GM12878 (cell line): ENCODE data around the gene PPM1E. TPM values are rescaled to one million over a fixed set of nuclear protein-coding genes. Genes with fewer than 3 reads are reported as not detected.

Source experiments
- ATAC-seq: fragments of 200-7000 bp; cut with Tn5 transposase; 3 replicates; pipeline ENCODE4 v1.9.1; 2020; ENCODE audit warnings: mild to moderate bottlenecking, moderate library complexity
- BruUV-seq: library from RNA; stranded (reverse); fragments of 400-500 nt; replicated peaks from 2 replicates; lab custom pipeline; 2021; lab: Mats Ljungman, UMichigan
- CTCF ChIA-PET: fragments of 300-600 bp; sonication (Branson Sonifier 250); formaldehyde crosslinking; extraction: SDS; loops from one replicate; lab custom pipeline; 2021; ENCODE audit warnings: inconsistent platforms; lab: Yijun Ruan, JAX
- POLR2A ChIA-PET: fragments of 350-600 bp; formaldehyde crosslinking; extraction: SDS; loops from one replicate; lab custom pipeline; 2021; ENCODE audit warnings: inconsistent platforms; lab: Charles Lee
- RAD21 ChIA-PET: fragments of 300-600 bp; sonication (Branson Sonifier 250); formaldehyde crosslinking; loops from one replicate; lab custom pipeline; 2023; ENCODE audit warnings: antibody characterized with exemption; ENCODE audit not compliant: unreplicated experiment; lab: Charles Lee
- SMC1A ChIA-PET: fragments of 300-600 bp; sonication (Branson Sonifier 250); formaldehyde crosslinking; loops from one replicate; lab custom pipeline; 2023; ENCODE audit not compliant: unreplicated experiment, uncharacterized antibody; lab: Charles Lee
- DNase-seq: peaks from one replicate; pipeline ENCODE4 v3.0.0-alpha.2; 2011; ENCODE audit warnings: low read depth, low spot score
- FAIRE-seq: peaks from 3 replicates; lab custom pipeline; 2011; peaks lifted over from hg19 to GRCh38; lab: Jason Lieb, UNC
- H2AFZ ChIP-seq: 2 replicates; pipeline ENCODE4 v1.6.0; 2011; ENCODE audit warnings: low read depth, low read length, control low read depth; ENCODE audit not compliant: control insufficient read depth
- H3K27ac ChIP-seq: 2 replicates; pipeline ENCODE4 v1.5.1; 2011; ENCODE audit warnings: control low read depth; ENCODE audit not compliant: control insufficient read depth, insufficient read depth
- H3K27me3 ChIP-seq, 2 experiments: replicated peaks in 1 of 2; 2 replicates each; pipeline versions ENCODE4 v1.6.0 to v1.6.1; 2011; ENCODE audit warnings: low read length in 1 of 2; ENCODE audit not compliant: control insufficient read depth in 2 of 2, insufficient read depth in 2 of 2
- H3K36me3 ChIP-seq, 2 experiments: 2 replicates each; pipeline ENCODE4 v1.5.1; 2011; ENCODE audit warnings: low read length in 1 of 2; ENCODE audit not compliant: control insufficient read depth in 2 of 2, insufficient read depth in 2 of 2
- H3K4me1 ChIP-seq: 2 replicates; pipeline ENCODE4 v1.6.1; 2011; ENCODE audit warnings: mild to moderate bottlenecking, low read length, moderate library complexity, mixed read lengths; ENCODE audit not compliant: control insufficient read depth, insufficient read depth
- H3K4me2 ChIP-seq: 2 replicates; pipeline ENCODE4 v1.6.0; 2011; ENCODE audit warnings: control low read depth; ENCODE audit not compliant: control insufficient read depth, insufficient read depth
- H3K4me3 ChIP-seq: fragments of 200-600 bp; sonication (generic); 2 replicates; pipeline ENCODE4 v1.5.1; 2016
- H3K79me2 ChIP-seq: 2 replicates; pipeline ENCODE4 v1.6.0; 2011; ENCODE audit warnings: low read length; ENCODE audit not compliant: control insufficient read depth, insufficient read depth
- H3K9ac ChIP-seq: 2 replicates; pipeline ENCODE4 v1.8.0; 2011; ENCODE audit warnings: low read length, control low read depth, mixed read lengths; ENCODE audit not compliant: control insufficient read depth, insufficient read depth
- H3K9me3 ChIP-seq: replicated peaks from 3 replicates; pipeline ENCODE4 v1.5.1; 2011; ENCODE audit warnings: mild to moderate bottlenecking, low read length; ENCODE audit not compliant: control insufficient read depth, insufficient read depth
- H4K20me1 ChIP-seq: 2 replicates; pipeline ENCODE4 v1.6.0; 2011; ENCODE audit not compliant: control insufficient read depth, insufficient read depth
- ASH2L ChIP-seq: fragments of 300-600, 200-600 bp; sonication (generic); IDR thresholded peaks from 2 replicates; pipeline ENCODE4 v1.6.1; 2017; ENCODE audit warnings: low read depth, mild to moderate bottlenecking, borderline replicate concordance
- BCLAF1 ChIP-seq: fragments of 450-650 bp; IDR thresholded peaks from 2 replicates; pipeline ENCODE4 v1.6.1; 2017; ENCODE audit warnings: antibody characterized with exemption, mild to moderate bottlenecking, moderate library complexity
- BMI1 ChIP-seq: fragments of 450-650 bp; IDR thresholded peaks from 2 replicates; pipeline ENCODE4 v1.6.1; 2016; ENCODE audit warnings: mild to moderate bottlenecking, moderate library complexity, borderline replicate concordance
- EZH2 ChIP-seq: IDR thresholded peaks from 2 replicates; pipeline ENCODE4 v1.6.1; 2012; ENCODE audit warnings: low read depth, mild to moderate bottlenecking, control low read depth, inconsistent platforms, low read length, borderline replicate concordance; ENCODE audit not compliant: control insufficient read depth
- HCFC1 ChIP-seq: fragments of 150-350 bp; IDR thresholded peaks from 2 replicates; pipeline ENCODE4 v1.6.1; 2014; ENCODE audit warnings: low read length
- IKZF1 ChIP-seq: fragments of 450-650 bp; conservative IDR thresholded peaks from 2 replicates; pipeline ENCODE4 v1.6.1; 2017; ENCODE audit warnings: antibody characterized with exemption, mild to moderate bottlenecking
- IRF4 ChIP-seq: IDR thresholded peaks from 2 replicates; pipeline ENCODE4 v1.6.1; 2011; ENCODE audit warnings: low read depth, low read length
- MYC ChIP-seq: IDR thresholded peaks from 2 replicates; pipeline ENCODE4 v1.6.1; 2011; ENCODE audit warnings: mild to moderate bottlenecking, low read length, moderate library complexity, inconsistent platforms; ENCODE audit not compliant: insufficient read depth, insufficient replicate concordance, insufficient read length, severe bottlenecking
- NR2C1 ChIP-seq: fragments of 450-650 bp; IDR thresholded peaks from 2 replicates; pipeline ENCODE4 v1.6.1; 2017; ENCODE audit warnings: antibody characterized with exemption, mild to moderate bottlenecking, moderate library complexity
- NR2F1 ChIP-seq: fragments of 450-650 bp; conservative IDR thresholded peaks from 2 replicates; pipeline ENCODE4 v1.6.1; 2017; ENCODE audit warnings: mild to moderate bottlenecking
- PKNOX1 ChIP-seq: fragments of 450-650 bp; IDR thresholded peaks from 2 replicates; pipeline ENCODE4 v1.6.1; 2016; ENCODE audit warnings: mild to moderate bottlenecking
- RB1 ChIP-seq: fragments of 450-650 bp; formaldehyde crosslinking; IDR thresholded peaks from 2 replicates; pipeline ENCODE4 v1.6.1; 2017; ENCODE audit warnings: mild to moderate bottlenecking, borderline replicate concordance
- REST ChIP-seq: IDR thresholded peaks from 2 replicates; pipeline ENCODE4 v1.6.1; 2012; ENCODE audit warnings: mild to moderate bottlenecking, low read depth, low read length
- ZBED1 ChIP-seq: IDR thresholded peaks from 2 replicates; pipeline ENCODE4 v1.6.1; 2016; ENCODE audit warnings: borderline replicate concordance
- ZBTB33 ChIP-seq: fragments of 450-650 bp; IDR thresholded peaks from 2 replicates; pipeline ENCODE4 v1.6.1; 2017; ENCODE audit warnings: mild to moderate bottlenecking
- in situ Hi-C: fragments of 300-500 bp; cut with MboI; formaldehyde crosslinking; loops from 9 replicates; pipeline ENCODE4 v1.14.3; 2018; ENCODE audit warnings: mixed read lengths
- intact Hi-C: fragments of 100-400 bp; cut with micrococcal nuclease; formaldehyde crosslinking; loops from one replicate; pipeline ENCODE4 v1.14.2; 2022; ENCODE audit not compliant: unreplicated experiment
- polyA plus RNA-seq, 11 experiments: library from polyadenylated mRNA; depleted of rRNA in 4 of 11; unstranded in 6 of 11; stranded (reverse) in 5 of 11; fragments of >200 nt; fragmentation: Nextera tagmentation in 4 of 11; fragmentation: Illumina TruSeq in 1 of 11; extraction: Ambion mirVana in 4 of 11; extraction: Trizol in 1 of 11; gene quantifications; 1 replicate in 1 of 11; 2 replicates in 10 of 11; pipeline versions ENCODE4 v1.2.1 to v1.2.3, GENCODE V29; 2011 to 2016; ENCODE audit warnings: inconsistent platforms in 2 of 11, missing spikeins in 2 of 11, low read depth in 1 of 11
- total RNA-seq, 4 experiments: library from RNA; depleted of rRNA in 3 of 4; stranded (reverse); fragments of >200 nt in 3 of 4; fragmentation: Illumina TruSeq in 1 of 4; extraction: Trizol in 1 of 4; gene quantifications; 2 replicates each; pipeline versions ENCODE4 v1.2.1 to v1.2.3, GENCODE V29; 2013 to 2021

Gene PPM1E
- total and polyA plus RNA-seq, 10 of the 15 experiments (the other 5 are each of a cell fraction or from before 2014, with no cell fraction given): 0.07 to 0.28 (median 0.16) TPM

- FAIRE-seq (no peak), ATAC-seq (no peak), DNase-seq (no peak)
- Histone ChIP-seq H3K79me2 (no peaks in the 10 kb centered on the region), H3K9me3 (peaks cover 2% of the 10 kb centered on the region; the same call in 2 of the 3 replicates), H3K27ac (no peak overlapping the region), H3K36me3 (no peaks in the 10 kb centered on the region), H2AFZ (no peak overlapping the region), H3K27me3 (no peaks in the 10 kb centered on the region), H4K20me1 (no peaks in the 10 kb centered on the region), H3K9ac (no peak overlapping the region), H3K4me3 (no peak overlapping the region), H3K4me1 (no peaks in the 10 kb centered on the region), H3K4me2 (no peak overlapping the region)
- ChIA-PET SMC1A (interaction anchor here (1.0 to 1.2 kb wide), 2 partner anchors 13 to 27 kb away, joined by 3 to 4 read pairs; no protein-coding TSS in a partner anchor), POLR2A (no interaction called here), RAD21 (no interaction called here), CTCF (interaction anchor here (0.6 kb wide), 1 partner anchor 104 kb away, joined by 3 read pairs; no protein-coding TSS in a partner anchor)
- in situ Hi-C loops: no loop called here
- BruUV-seq: no TSS peak
- intact Hi-C loops: no loop called here
- TF ChIP-seq ZBTB33 (no peak), RB1 (no peak), IKZF1 (no peak), ZBED1 (no peak), NR2C1 (no peak), MYC (no peak), HCFC1 (no peak), PKNOX1 (no peak), NR2F1 (no peak), EZH2 (no peak), IRF4 (no peak), BMI1 (no peak), BCLAF1 (no peak), REST (no peak), ASH2L (no peak)
Measured at GRCh38 chr17:58913552-58913951, 157.9 kb downstream of the PPM1E start.
